Islet precursor cell (in vitro differentiated cells): ENCODE results near the gene VPS37D.
"Not testable (repeated sequence)": the region's sequence is repeated elsewhere in the genome, so short reads cannot be mapped to it uniquely, and the experiment has no call there.

ENCODE experiments used
- DNase-seq: peaks from one replicate; pipeline ENCODE4 v3.0.0-alpha.2; 2018

Gene VPS37D

DNA sequence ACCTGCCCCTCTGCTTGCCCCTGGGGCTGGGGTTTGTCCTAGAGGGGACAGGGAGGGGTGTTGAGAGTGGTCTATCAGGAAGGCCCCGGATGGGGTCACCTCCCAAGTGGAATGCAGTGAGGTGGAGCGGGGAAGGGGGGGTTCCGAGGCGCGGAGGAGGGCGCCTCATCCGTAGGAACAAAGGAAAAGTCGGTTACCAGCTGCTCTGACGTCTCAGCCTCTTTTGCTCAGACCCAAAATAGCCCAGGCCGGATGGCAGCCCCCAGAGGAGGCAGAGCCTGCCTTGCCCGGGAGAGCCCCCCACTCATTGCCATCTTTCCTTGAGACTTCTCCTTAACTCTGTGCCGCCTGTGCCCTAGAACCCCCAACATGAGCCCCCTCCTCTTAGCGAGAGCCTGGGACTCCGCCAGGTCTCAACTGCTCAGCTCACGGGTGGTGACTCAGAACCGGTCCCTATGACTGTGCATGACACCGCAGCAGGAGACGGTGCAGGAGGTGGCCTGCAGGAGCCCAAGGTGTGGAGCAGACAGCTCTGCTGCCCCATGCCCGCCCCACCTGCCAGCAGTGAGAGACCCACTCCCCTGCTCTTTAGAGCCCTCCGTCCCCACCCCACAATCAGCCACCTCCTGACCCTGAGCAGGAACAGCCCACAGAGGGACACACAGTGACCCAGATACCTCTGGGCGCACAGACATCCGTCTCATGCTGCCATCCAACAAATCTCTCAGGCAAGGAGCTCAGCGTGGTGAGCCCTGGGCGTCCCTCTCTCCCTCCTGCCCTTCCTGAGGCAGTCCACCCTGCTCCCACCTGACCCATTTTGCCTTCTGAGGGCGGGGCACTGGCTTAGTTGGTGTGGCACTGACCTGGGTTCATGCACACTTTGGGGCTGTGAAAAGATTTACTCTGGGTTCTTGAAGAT, 38.8 kb downstream of the VPS37D start:
- no peak for DNase-seq

DNA sequence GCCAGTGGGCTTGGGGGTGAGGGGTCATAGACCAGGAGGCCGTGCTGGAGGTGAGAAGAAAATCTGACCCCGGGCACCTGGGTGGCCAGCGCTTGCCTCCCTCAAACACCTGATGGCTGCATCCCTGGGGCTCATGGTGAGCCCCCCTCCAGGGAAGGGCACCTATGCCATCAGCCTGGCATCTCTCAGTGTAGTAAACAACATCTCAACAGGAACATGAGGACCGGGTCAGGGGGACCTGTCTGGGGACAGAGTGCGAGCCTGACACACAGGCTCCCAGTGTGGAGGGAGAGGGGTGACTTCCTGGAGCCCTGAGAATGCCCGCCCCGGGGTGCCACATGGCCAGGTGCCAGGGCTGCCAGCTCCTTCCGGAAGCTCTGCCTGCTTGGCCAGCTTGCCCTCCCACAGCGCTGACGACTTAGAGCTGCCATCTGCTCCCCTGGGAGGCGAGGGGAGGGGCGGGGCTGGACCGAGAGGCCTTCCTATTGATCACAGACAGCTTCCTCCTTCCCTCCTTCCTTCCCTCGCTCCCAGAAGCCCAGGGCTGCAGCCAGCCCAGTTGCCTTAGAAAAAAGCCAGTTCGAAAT, 39.5 kb downstream of the VPS37D start:
- DNase-seq, result no peak

DNA sequence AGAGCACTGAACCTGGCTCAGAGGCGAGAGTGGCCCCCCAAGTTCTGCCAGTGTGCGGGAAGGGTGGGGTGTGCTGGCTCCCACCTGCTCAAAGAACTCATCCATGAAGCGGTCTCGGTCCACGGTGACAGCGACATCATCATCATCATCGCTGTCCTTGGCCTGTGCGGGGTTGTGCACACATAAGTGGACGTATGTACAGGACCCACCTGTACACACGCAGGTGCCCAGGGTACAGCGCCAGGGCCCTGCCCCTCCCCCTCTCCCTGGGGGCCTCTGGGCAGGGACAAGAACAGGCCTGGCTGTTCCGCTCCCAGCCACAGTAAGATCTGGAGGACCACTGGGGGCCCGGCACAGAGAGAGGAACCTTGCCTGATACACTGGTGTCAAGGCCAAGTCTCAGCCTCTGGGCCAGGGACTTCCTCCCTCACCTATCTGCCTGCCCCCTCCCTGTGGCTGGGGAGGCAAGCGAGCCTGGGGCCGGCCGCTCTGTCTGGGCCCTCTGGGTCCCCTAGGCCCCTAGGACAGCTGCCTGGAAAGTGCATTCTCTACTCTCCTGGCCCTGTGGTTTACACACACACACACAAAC, 41.4 kb downstream of the VPS37D start:
- DNase-seq, result no peak

DNA sequence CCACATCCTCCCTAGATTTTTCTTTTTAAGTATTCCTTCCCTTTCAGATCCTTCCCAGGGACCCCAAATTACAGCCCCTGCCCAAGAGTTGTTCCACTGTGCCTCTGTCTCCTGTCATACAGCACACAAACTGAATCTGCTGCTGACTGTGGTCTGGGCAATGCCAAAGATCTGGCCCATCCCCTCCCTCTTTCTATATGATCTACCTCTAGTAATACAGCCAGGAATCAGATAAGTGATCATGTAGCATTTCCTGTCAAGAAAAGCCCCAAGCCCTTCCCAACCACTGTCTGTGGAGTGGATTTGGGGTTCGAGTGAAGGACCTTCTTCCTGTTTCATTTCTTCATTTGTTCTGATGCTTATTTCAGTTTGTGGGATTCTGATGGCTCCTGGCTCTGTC, 45.1 kb downstream of the VPS37D start:
- no peak for DNase-seq

DNA sequence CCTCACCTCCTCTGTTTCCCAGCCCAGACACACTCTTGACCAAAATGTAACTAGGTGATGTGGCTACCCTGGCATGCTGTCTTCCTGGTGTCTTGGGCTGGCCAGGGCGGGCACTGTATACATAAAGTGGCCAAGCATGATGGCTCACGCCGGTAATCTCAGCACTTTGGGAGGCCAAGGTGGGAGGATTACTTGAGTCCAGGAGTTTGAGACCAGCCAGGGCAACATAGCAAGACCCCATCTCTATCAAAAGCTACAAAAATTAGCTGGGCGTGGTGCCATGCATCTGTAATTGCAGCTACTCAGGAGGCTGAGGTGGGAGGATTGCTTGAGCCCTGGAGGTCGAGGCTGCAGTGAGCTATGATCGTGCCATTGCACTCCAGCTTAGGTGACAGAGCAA, 45.7 kb downstream of the VPS37D start:
- DNase-seq, result not testable (repeated sequence)

DNA sequence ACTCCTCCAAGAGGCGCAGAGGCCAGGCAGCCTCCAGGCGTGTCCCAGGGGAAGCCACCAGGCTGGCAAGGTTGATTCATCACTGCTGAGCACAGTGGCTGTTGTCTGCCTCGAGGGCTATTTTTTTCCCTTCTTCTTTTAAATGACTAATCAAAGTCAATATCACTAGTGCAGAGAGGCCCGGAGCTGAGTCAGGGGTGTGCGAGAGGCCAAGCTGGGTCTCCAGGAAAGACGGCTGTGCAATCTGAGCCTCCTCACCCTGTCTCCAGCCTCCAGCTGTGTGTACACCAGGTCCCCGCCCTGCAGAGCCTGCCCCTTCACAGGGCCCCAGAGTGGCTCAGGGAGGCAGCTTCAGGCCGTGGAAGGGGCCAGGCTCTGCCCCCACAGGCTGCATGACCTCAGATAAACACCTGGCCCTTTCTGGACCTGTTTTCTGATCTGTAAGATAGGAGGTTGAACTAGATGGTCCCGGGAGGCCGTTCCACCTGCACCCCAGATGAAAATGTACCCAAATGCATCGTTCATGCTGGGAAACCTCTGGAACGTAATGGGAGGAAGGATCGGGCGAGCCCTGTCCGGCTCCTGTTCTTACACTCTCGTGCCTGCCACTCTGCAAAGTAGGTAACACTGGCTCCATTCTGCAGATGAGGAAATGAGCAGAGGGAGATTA, 48.2 kb downstream of the VPS37D start:
- peak; percentile 94 for DNase-seq

DNA sequence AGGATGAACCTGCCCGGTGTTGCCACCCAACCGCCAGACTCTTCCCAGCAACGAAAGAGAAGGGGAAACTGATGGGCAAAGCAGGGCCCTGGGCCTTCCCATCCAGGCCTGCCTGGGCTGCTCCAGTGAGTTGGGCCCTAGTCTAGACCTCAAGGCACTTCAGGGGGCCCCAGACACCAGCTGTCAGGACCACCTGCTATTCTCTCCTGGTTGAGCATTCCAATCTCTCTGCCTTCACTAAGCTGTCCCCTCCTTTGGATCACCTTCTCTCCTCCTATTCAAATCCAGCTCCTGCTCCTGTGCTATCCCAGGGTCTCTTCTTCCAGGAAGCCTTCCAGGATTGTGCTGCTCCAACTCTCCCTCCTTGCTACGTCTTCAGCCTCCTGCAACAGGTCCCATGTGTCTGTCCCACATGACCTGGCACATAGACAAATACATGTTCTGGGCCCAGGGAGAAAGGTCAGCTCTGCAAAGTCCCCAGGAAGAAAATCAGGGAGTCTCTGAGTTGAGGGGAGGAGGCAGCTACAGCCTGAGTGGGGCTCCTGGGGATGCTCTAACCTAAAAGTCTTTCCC, 48.8 kb downstream of the VPS37D start:
- no peak for DNase-seq

DNA sequence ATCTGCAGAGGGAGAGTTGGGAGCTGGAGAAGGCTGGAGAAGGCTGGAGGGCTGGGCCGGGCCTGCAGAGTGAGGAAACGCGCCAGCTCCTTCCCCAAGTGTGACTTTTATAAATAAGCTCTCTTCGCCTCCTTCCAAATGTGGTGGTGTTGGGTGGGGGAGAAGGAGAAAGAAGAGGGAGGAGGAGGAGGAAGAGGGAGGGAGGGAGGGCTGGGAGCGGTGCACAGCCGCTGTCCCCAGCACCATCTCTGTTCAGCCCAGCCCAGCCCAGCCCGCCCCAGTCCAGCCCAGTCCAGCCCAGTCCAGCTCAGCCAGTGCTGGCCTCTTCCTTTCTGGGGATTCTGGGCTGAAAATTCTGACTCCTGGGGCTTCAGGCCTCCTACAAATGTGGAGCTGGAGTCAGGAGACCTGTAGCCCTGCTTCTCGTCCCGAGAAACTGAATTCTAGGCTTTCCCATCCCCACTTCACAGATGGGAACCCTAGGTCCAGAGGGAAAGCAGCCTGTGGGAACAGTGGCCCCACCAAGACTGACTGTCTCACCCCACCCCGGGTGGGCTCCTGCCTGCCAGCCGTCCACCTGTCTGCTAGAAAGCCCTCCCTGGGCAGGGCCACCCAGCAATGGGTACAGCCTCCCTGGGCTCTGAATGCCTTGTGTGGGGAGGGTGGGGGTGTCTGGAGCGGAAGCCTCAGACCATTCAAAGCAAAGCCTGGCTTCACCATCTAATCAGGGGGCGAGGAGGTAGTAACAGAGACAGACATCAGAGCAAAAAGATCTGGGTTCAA, 49.6 kb downstream of the VPS37D start:
- DNase-seq, result no peak

DNA sequence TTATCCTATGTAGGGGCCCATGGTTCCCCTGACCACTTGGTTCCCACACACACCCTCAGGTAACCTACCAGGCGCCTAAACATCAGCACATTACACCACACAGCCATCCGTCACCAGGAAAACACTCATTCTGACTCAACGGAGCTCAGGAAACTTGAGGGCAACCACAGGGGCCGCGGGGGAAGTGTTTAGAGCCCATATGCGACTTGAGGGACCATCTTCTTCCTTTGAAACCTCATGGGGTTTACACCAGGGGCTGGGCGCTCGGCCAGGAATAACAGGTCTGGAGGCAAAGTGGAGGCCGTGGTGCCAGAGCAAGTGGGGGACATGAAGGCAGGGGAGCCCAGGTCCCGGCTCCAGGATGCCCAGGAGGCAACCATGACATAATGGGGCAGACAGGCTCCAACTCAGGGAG, 50.4 kb downstream of the VPS37D start:
- DNase-seq, result no peak

DNA sequence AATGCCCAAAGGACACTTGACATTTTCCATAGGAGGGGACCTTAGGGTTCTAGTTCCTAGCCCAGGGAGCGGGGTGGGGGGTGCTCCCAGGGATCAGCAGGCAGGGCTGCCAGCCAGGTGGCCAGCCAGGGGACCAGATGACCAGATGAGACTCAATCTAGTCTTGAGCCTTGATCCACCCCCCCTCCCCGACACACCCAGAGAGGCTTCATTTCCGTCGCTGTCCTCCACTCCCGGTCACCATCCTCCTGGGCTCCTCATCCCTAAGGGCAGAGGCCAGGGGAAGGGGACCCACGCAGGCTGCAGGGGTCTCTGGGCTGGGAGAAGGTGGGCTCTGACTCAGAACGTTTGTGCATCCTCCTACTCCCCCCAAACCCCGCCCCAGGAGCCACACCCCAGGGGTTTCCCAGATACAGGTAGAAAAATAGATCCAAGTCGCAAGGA, 50.8 kb downstream of the VPS37D start:
- no peak for DNase-seq

DNA sequence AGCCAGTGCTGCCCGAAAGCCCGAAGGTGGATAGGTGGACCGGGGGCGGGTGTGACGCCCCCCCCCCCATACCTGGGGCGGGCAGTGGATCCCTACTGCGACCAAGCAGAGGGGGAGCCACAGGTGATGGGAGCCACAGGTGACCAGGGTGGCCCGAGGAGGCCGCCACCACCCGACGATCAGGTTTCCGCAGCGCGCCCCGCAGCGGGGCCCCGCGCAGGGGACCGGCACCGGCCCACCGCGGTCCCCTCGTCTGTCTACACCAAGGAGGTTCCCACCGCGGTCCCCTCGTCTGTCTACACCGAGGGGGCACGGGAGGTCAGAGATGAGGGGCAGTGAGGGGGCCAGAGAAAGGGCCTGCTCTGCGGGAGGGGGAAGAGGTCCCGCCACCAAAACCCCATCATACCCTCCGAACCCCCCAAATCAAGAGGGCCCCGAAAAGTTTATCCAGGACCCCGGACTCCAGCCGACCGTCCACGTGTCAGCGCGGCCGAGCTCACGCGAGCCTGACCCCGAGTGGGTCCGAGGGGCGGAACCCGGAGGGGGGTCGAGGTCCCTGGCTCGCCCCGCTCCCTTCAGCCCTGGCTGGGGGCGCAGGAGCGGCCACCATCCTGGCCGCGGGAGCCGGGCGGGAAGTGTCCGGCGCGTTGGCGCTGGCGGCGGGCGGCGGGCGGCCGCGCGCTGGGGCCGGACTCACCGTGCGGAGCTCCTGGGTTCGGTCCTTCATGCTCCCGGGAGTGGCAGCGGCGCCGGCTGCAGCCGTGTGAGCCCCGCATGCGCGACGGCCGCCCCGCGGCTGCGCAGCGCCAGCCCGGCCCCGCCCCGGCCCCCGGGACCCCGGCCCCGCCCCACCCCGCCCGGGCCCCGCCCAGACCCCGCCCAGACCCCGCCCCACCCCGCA, 51.5 kb downstream of the VPS37D start, which contains the start of gene STX1A:
TSS of gene STX1A (minus strand) at position 765 of the 901 bp plus-strand sequence. CDS start at position 727, 38 bp downstream.
- DNase-seq, result peak; percentile 82

DNA sequence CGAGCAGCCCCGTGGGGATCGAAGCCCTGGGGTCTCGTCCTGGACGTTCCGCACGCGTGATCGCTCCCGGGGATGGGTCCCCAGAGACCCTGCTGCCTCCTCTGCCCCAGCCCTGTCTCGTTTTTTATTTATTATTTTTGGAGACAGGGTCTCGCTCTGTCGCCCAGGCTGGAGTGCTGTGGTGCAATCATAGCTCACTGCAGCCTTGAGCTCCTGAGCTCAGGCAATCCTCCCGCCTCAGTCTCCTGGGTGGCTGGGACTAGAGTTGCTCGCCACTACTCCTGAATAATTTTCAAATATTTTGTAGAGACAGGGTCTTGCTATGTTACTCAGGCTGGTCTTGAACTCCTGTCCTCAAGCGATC, 52.2 kb downstream of the VPS37D start:
- DNase-seq, result no peak

DNA sequence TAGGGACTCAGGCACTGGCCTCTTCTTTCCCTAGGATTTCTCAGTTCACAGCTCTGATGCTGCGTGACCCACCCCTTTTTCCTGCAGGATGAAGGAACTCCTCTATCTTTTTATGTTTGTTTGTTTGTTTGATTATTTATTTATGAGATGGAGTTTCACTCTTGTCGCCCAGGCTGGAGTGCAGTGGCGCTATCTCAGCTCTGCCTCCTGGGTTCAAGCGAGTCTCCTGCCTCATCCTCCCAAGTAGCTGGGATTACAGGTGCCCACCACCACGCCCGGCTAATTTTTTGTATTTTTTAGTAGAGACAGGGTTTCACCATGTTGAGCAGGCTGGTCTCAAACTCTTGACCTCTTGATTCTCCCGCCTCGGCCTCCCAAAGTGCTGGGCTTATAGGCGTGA, 52.8 kb downstream of the VPS37D start:
- not testable (repeated sequence) for DNase-seq

DNA sequence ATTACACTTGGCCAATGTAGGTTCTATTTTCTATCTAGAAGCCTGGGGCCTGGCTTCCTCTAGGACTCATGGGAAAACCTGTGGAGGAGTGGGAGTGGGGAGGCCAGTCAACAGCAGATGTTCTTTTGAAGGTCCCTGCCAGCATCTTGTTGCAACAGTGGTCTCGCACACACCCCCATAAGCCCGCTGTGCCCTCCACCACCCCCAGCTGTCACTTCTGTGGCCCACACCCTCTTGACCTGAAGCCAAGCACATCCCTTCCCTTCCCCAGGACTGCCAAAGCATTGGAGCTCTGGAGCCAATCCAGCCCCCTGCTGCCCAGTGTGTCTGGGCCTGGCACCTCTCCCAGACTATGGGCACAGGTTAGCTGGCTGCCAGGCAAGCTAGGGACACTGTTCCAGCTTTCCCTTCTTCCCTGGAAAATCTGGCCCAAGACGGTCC, 53.8 kb downstream of the VPS37D start:
- no peak for DNase-seq
